CD4-positive, alpha-beta T cell treated with Interleukin-15 for 4 hours (primary cell): ENCODE measurements around the gene P2RY6.
A peak's percentile ranks its signal among the peaks of the same experiment; 100 is the strongest.

ENCODE experiments used
- DNase-seq: peaks from one replicate; pipeline ENCODE4 v3.0.0-alpha.2; 2020; ENCODE audit warnings: low spot score

The P2RY6 gene

GRCh38 chr11:73281201-73281741 is 9.1 kb downstream of the P2RY6 start:
- no peak for DNase-seq

GRCh38 chr11:73281796-73282660 is 9.9 kb downstream of the P2RY6 start:
- no peak for DNase-seq

GRCh38 chr11:73283276-73284000 is 11.3 kb downstream of the P2RY6 start:
- no peak for DNase-seq

- no peak for DNase-seq
Observed at GRCh38 chr11:73284106-73284505, 12.0 kb downstream of the P2RY6 start.

- DNase-seq, result no peak
Observed at GRCh38 chr11:73285721-73286120, 13.6 kb downstream of the P2RY6 start.

GRCh38 chr11:73286240-73286810 is 14.2 kb downstream of the P2RY6 start:
- no peak for DNase-seq

GRCh38 chr11:73287400-73288101 is 15.4 kb downstream of the P2RY6 start:
- no peak for DNase-seq

GRCh38 chr11:73288192-73288872 is 16.2 kb downstream of the P2RY6 start:
- DNase-seq, result no peak

- DNase-seq, result peak; percentile 46
Observed at GRCh38 chr11:73288873-73289707, 17.0 kb downstream of the P2RY6 start.

- no peak for DNase-seq
Observed at GRCh38 chr11:73290536-73290935, 18.4 kb downstream of the P2RY6 start.

GRCh38 chr11:73291196-73291595 is 19.1 kb downstream of the P2RY6 start:
- DNase-seq, result no peak

GRCh38 chr11:73291781-73292524 is 19.8 kb downstream of the P2RY6 start:
- no peak for DNase-seq

- no peak for DNase-seq
Observed at GRCh38 chr11:73292525-73292894, 20.4 kb downstream of the P2RY6 start.

GRCh38 chr11:73293356-73293936 is 21.3 kb downstream of the P2RY6 start:
- no peak for DNase-seq

GRCh38 chr11:73294604-73295003 is 22.5 kb downstream of the P2RY6 start:
- DNase-seq, result no peak

- DNase-seq, result peak; percentile 77
Observed at GRCh38 chr11:73295241-73295995, 23.3 kb downstream of the P2RY6 start.

- DNase-seq, result no peak
Observed at GRCh38 chr11:73295996-73296318, 23.8 kb downstream of the P2RY6 start.

- no peak for DNase-seq
Observed at GRCh38 chr11:73296501-73297230, 24.5 kb downstream of the P2RY6 start.
